Measurements from ENCODE around the gene GZMA.

GRCh38 chr5:55062039-55062779, 40.2 kb upstream of the GZMA start:
- TF ChIP-seq, protein P1, sequence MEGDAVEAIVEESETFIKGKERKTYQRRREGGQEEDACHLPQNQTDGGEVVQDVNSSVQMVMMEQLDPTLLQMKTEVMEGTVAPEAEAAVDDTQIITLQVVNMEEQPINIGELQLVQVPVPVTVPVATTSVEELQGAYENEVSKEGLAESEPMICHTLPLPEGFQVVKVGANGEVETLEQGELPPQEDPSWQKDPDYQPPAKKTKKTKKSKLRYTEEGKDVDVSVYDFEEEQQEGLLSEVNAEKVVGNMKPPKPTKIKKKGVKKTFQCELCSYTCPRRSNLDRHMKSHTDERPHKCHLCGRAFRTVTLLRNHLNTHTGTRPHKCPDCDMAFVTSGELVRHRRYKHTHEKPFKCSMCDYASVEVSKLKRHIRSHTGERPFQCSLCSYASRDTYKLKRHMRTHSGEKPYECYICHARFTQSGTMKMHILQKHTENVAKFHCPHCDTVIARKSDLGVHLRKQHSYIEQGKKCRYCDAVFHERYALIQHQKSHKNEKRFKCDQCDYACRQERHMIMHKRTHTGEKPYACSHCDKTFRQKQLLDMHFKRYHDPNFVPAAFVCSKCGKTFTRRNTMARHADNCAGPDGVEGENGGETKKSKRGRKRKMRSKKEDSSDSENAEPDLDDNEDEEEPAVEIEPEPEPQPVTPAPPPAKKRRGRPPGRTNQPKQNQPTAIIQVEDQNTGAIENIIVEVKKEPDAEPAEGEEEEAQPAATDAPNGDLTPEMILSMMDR (IDR thresholded peaks at IDR 0.05), result no peak
- no peak for TF ChIP-seq EP300 (IDR thresholded peaks at IDR 0.05)
